SIG-M5 (cell line): ENCODE data around the gene UBE4B.
"Not testable (repeated sequence)": the region's sequence is repeated elsewhere in the genome, so short reads cannot be mapped to it uniquely, and the experiment has no call there.

Experiments used
- DNase-seq: peaks from one replicate; lab custom pipeline; 2025; lab: John Stamatoyannopoulos, UW

The UBE4B gene

GRCh38 chr1:10210841-10211804 lies 178.4 kb downstream of the UBE4B start:
- no peak for DNase-seq

GRCh38 chr1:10211805-10212410 lies 179.2 kb downstream of the UBE4B start:
- no peak for DNase-seq

GRCh38 chr1:10212476-10212875 lies 179.7 kb downstream of the UBE4B start:
- DNase-seq: no peak

- no peak for DNase-seq
Measured at GRCh38 chr1:10213186-10213705, 180.5 kb downstream of the UBE4B start.

GRCh38 chr1:10216090-10216749 lies 183.5 kb downstream of the UBE4B start:
- no peak for DNase-seq

GRCh38 chr1:10217748-10218441 lies 185.1 kb downstream of the UBE4B start:
- no peak for DNase-seq

- no peak for DNase-seq
Measured at GRCh38 chr1:10220200-10220599, 187.4 kb downstream of the UBE4B start.

GRCh38 chr1:10220657-10221056 lies 187.9 kb downstream of the UBE4B start:
- DNase-seq: not testable (repeated sequence)

GRCh38 chr1:10225573-10225972 lies 192.8 kb downstream of the UBE4B start:
- DNase-seq: no peak

GRCh38 chr1:10228528-10228927 lies 195.8 kb downstream of the UBE4B start:
- no peak for DNase-seq

GRCh38 chr1:10229903-10230302 lies 197.1 kb downstream of the UBE4B start:
- DNase-seq: no peak
